Measurements from ENCODE around the gene PGBD1.

The PGBD1 gene

GRCh38 chr6:28336284-28337120 lies 55.1 kb downstream of the PGBD1 start:
- DNase-seq: peak; percentile 13 to 26

GRCh38 chr6:28337121-28337520 lies 55.7 kb downstream of the PGBD1 start:
- no peak for DNase-seq

GRCh38 chr6:28340310-28341095 lies 59.1 kb downstream of the PGBD1 start:
- DNase-seq: no peak

DNA sequence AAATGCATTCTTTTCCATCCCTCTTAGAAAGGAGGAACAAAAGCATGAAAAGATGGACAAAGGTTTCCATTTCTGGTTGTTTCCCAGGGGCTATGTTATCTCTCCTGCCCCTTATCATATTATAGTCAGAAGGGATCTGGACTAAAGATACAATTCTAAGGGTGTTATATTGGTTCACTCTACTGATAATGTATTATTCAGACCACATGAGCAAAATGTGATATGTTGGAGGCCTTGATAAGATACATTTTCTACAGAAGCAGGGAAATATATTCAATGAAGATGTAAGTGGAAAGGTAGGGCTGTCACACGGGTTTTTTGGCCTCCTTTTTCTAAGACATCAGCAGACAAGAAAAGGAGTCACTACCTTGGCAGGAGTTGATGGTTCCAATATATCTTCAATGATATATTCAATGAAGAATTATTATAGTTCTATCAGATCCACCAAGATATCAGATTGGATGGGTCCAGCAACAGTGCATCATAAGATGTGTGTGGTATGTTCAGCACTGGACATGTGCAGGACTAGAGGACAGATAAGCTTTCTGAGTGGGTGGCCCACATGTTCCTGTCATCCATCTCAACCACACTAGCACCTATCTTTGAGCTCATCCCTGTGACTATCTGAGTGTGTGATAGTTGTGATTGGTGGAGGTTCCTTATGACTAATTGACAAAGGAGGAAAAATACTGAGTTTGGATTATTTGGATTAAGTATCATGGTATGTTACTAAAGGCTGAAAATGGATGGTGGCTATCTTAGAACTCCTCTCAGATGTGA lies 62.7 kb downstream of the PGBD1 start:
- DNase-seq: no peak

DNA sequence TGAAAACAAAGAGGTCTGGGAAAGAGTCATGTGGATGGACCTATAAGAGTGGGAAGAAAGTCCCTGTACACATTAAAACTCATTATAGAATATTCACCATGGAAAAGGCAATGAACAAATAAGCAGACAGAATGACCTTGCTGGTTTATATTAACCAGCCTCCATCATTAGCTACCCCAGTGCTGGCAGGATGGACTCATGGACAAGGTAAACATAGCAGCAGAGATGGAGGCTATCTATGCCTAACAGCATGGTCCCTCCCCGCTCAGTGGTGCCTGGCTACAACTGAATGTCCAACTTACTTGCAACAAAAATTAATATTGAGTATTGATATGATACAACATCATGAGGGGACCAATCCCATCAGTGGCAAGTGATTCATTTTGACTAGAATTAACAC lies 63.8 kb downstream of the PGBD1 start:
- no peak for DNase-seq

DNA sequence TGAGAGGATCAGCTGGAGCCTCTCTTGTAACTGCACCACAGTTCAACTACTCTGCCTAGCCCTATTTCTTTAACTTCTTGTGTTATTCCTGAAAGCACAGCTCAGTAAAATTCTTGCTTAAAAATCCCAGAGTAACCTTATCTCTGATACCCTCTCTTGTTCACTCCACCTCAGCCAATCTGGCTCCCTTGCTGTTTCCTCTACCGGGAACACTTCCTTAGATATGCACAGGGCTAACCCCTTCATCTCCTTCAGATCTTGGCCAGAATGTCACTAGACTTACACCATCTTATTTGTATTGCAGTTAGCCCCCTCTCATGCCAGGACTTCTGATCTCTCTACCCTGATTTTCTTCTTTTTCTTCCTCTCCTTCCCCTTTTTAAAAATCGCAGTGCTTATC lies 65.7 kb downstream of the PGBD1 start:
- no peak for DNase-seq

- DNase-seq: no peak
Observed at GRCh38 chr6:28349344-28349891, 68.0 kb downstream of the PGBD1 start.

GRCh38 chr6:28349892-28350737 lies 68.7 kb downstream of the PGBD1 start, which contains the start of gene ZKSCAN3:
ZKSCAN3 (plus strand) TSS chr6:28349947; CDS start chr6:28359587, 9,640 bp downstream.
- DNase-seq: peak; percentile 86 to 90

DNA sequence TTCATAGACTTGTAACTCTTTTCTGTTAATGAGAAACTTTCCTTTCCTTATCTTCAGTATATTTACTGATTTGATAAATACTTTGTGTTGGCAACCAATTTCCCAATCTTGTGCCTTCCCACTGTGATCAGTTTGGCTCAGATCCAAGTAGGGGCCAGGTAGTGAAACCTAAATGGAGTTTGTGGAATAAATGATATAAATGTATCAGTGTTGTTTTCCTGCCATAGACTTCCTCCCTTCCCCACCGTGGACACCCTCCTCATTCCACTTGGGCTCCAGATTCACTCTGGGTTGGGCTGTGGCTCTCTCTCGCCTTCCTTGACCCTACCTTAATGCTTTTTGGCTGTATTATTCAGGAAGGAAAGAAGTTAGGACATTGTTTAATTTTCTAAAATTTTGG lies 69.7 kb downstream of the PGBD1 start:
- DNase-seq: peak in 1 of 2 experiments; percentile 8

DNA sequence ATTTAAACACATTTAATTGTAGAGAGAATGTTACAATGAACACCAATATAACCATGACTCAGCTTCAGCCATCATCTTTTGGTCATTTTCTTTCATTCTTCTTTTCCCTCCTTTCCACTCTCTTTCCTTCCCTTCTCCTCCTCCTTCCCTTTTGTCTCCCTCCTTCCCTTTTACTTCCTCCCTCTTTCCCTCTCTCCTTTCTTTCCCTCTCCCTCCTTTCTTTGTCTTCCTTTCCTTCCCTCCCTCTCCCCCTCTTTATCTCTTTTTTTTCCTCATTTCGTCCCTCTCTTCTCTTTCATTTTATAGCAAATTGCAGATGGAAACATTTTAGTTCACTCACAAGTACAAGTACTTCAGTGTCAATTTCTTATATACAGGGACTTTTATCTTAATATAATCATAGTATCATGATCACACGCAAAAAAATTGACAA lies 70.1 kb downstream of the PGBD1 start:
- no peak for DNase-seq

Data from SHP77 (cell line).